NCI-H2196 treated with DMSO at 0.1 percent for 48 hours (cell line): ENCODE results near the gene KIF26A.

Experiments
- DNase-seq: peaks from one replicate; lab custom pipeline; 2025; ENCODE audit not compliant: unreplicated experiment; lab: John Stamatoyannopoulos, UW

The KIF26A gene

DNA sequence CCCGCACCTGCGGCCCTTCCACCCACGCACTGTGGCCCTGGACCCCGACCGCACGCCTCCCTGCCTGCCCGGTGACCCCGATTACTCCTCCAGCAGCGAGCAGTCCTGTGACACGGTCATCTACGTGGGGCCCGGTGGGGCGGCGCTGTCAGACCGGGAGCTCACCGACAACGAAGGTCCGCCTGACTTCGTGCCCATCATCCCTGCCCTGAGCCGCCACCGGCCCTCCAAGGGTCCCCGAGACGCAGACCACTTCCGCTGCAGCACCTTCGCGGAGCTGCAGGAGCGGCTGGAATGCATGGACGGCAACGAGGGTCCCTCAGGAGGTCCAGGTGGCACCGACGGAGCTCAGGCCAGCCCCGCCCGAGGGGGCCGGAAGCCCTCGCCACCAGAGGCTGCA lies 36.7 kb downstream of the KIF26A start:
- DNase-seq = no peak

DNA sequence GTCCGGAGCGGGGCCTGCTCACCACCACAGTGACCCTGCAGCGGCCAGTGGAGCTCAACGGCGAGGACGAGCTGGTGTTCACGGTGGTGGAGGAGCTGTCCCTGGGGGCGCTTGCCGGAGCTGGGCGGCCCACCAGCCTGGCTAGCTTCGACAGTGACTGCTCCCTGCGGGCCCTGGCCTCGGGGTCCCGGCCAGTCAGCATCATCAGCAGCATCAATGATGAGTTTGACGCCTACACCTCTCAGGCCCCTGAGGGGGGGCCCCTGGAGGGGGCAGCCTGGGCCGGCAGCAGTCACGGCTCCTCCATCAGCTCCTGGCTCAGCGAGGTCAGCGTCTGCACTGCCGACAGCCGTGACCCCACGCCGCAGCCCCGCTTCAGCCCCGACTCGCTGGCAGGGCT lies 37.4 kb downstream of the KIF26A start:
- DNase-seq = no peak

- DNase-seq = no peak
Observed at GRCh38 chr14:104176611-104177010, 38.2 kb downstream of the KIF26A start.

DNA sequence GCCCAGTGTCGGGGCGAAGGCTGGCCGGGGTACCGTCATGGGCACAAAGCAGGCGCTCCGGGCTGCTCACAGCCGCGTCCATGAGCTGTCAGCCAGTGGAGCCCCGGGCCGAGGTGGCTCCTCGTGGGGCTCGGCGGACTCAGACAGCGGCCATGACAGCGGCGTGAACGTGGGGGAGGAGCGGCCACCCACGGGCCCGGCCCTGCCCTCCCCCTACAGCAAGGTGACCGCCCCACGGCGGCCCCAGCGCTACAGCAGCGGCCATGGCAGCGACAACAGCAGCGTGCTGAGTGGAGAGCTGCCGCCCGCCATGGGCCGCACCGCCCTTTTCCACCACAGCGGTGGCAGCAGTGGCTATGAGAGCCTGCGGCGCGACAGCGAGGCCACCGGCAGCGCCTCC lies 39.0 kb downstream of the KIF26A start:
- DNase-seq = no peak

DNA sequence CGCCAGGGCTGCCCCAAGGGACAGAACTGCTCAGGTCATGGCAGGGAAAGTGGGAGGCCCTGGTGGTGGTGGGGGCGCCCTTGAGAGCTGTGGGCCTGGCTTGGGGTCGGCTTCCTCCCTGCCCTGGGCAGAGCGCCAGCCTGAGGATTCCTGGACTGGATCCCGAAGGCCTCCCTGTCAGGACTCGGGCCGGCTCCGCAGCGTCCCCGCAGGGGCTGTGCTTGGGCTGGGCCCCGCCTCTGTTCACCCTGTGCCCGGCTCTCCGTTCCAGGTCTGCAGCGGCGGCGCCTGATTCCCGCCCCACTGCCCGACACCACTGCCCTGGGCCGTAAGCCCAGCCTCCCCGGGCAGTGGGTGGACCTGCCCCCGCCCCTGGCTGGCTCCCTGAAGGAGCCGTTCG lies 39.9 kb downstream of the KIF26A start:
- no peak for DNase-seq

DNA sequence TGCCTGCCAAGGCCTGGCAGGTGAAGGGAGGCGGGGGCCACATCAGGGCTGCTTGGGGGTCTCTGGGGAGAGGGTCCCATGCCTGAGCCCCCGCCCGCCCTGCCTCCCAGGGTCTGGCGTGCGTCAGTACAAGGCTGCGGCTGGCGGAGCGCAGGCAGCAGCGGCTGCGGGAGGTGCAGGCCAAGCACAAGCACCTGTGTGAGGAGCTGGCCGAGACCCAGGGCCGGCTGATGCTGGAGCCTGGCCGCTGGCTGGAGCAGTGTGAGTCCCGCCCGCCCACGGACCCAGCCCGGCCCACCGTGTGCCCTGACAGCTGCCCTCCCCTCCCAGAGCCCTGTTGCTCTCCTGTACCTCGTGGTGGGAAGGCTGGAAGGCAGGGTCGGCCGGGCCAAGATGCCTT lies 40.7 kb downstream of the KIF26A start:
- no peak for DNase-seq

GRCh38 chr14:104179564-104180129 lies 41.3 kb downstream of the KIF26A start:
- DNase-seq = no peak

GRCh38 chr14:104180561-104181165 lies 42.3 kb downstream of the KIF26A start:
- no peak for DNase-seq

GRCh38 chr14:104181761-104182530 lies 43.6 kb downstream of the KIF26A start:
- DNase-seq = no peak

GRCh38 chr14:104182857-104183425 lies 44.6 kb downstream of the KIF26A start:
- no peak for DNase-seq

DNA sequence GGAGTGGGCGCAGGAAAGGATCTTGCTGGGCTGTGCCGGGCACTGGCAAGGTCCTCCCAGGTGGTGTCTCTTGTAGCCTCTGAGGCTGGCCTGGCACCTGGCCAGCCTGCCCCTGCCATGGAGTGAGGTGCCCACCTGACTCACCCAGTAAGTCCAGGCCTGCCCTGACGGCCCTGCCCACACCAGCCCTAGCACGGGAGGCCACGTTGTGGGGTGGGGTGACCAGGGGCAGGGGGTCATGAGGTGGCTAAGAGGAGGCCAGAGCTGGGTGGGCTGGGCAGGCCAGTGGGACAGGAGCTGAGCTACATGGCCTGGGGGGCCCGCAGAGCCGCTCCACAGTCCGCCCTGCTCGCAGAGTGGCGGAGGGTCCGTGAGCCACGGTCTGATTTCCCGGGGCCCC lies 45.4 kb downstream of the KIF26A start:
- no peak for DNase-seq

- no peak for DNase-seq
Observed at GRCh38 chr14:104184506-104184905, 46.1 kb downstream of the KIF26A start.

- no peak for DNase-seq
Observed at GRCh38 chr14:104184911-104185499, 46.6 kb downstream of the KIF26A start.

- no peak for DNase-seq
Observed at GRCh38 chr14:104185916-104186495, 47.6 kb downstream of the KIF26A start.

DNA sequence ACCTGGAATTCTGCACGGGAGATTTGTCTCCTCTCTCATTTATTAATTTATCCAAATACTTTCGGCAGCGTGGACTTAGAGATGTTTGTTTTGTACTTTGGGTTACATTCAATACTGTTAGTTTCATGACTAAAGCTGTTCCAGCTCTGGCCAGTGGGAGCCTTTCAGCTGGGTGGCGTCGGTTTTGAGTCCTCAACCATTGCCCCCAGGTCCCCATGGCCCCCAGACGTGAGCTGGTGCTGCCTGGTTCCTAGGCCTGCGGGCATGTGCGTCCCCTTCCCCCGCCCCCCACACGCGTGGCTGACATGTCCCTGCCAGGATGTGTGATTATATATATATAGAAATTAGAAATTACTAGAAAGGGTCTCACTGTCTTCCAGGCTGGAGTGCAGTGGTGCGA lies 48.2 kb downstream of the KIF26A start:
- DNase-seq = no peak

DNA sequence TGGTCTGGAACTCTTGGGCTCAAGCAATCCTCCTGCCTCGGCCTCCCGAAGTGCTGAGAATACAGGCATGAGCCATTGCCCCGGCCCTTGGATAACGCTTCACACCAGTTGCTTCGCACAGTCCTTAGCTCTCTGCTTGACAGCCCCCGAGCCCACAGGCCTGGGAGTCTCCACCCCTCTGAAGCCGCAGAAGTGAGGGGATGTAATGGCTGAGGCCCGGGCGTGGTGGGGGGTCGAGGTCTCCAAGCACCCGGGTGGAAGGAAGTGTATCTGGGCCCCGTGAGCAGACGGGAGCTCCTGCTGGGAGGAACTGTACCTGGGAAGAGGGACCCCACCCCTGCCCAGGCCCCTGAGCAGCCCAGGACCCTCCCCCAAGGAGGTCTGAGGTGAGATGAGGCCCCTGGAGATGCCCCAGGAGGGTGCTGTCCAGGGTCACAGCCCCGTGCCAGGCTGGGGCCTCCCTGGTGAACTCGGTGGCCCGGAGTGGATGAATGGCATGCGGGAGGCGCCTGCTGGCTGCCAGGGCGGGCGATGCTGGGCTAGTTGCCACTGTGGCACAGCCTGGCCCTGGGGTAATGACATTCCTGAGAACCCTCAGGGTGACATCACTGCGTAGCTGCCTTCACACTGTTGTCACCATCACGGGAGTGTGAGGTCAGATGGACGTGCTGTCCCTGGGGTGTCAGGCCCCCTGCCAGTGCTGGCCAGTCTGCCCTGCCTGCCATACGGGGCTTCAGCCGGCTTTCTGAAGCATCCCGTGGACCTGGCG lies 48.9 kb downstream of the KIF26A start:
- no peak for DNase-seq

GRCh38 chr14:104187931-104188726 lies 49.7 kb downstream of the KIF26A start:
- DNase-seq = no peak

- no peak for DNase-seq
Observed at GRCh38 chr14:104188727-104189400, 50.5 kb downstream of the KIF26A start.

DNA sequence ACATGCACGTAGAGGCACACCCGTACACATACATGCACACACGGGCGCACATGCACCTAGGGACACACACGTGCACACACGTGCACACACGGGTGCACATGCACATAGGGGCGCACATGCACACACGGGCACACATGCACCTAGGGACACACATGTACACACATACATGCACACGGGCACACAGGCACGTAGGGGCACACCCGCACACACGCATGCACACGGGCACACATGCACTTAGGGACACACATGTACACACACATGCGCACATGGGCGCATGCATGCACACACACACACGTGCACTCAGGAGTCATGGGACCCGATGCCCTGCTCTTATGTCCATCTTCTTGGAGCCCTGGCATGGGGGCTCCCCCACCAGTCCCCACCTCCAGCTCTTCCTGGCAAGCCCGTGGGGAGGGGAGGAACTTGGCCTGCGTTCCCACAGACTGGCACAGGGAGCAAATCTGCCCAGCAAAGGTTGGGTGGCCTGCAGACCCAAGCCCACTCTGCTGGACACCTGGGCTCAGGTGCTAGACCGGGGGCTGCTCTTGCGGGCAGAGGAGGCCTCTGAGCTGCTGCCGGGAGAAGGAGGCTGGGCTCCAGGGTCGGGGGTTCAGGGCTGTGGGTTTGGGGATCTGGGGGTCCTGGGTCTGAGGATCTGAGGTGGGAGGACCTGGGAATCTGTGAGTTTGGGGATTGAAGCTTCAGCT lies 51.4 kb downstream of the KIF26A start:
- DNase-seq = no peak
